COLO829 (cell line): ENCODE results near the gene PPP2R3B.
"Not testable (repeated sequence)": the region's sequence is repeated elsewhere in the genome, so short reads cannot be mapped to it uniquely, and the experiment has no call there.

ENCODE experiments used
- DNase-seq: peaks from one replicate; pipeline ENCODE4 v3.0.0; 2012; ENCODE audit warnings: low spot score

PPP2R3B gene

GRCh38 chrX:386768-387575, at the start of gene PPP2R3B:
TSS of gene PPP2R3B (minus strand) at chrX:386907. CDS start at chrX:386691, 216 bp downstream.
- DNase-seq = peak; percentile 99

- no peak for DNase-seq
Measured at GRCh38 chrX:435536-436122, 48.9 kb upstream of the PPP2R3B start.

- no peak for DNase-seq
Measured at GRCh38 chrX:434946-435345, 48.2 kb upstream of the PPP2R3B start.

GRCh38 chrX:433771-434170, 47.1 kb upstream of the PPP2R3B start:
- DNase-seq = no peak

GRCh38 chrX:432666-433065, 46.0 kb upstream of the PPP2R3B start:
- DNase-seq = not testable (repeated sequence)

GRCh38 chrX:431492-432111, 44.9 kb upstream of the PPP2R3B start:
- no peak for DNase-seq

- no peak for DNase-seq
Measured at GRCh38 chrX:431056-431455, 44.3 kb upstream of the PPP2R3B start.

- no peak for DNase-seq
Measured at GRCh38 chrX:429266-429825, 42.6 kb upstream of the PPP2R3B start.

- no peak for DNase-seq
Measured at GRCh38 chrX:427812-428725, 41.4 kb upstream of the PPP2R3B start.

GRCh38 chrX:426881-427280, 40.2 kb upstream of the PPP2R3B start:
- DNase-seq = no peak

GRCh38 chrX:425056-425455, 38.3 kb upstream of the PPP2R3B start:
- no peak for DNase-seq

GRCh38 chrX:421646-422391, 35.1 kb upstream of the PPP2R3B start:
- DNase-seq = no peak

GRCh38 chrX:420496-421223, 34.0 kb upstream of the PPP2R3B start:
- DNase-seq = no peak

GRCh38 chrX:418927-419729, 32.4 kb upstream of the PPP2R3B start:
- DNase-seq = no peak

GRCh38 chrX:415498-415897, 28.8 kb upstream of the PPP2R3B start:
- not testable (repeated sequence) for DNase-seq

- DNase-seq = no peak
Measured at GRCh38 chrX:413322-414201, 26.9 kb upstream of the PPP2R3B start.

- no peak for DNase-seq
Measured at GRCh38 chrX:410296-410695, 23.6 kb upstream of the PPP2R3B start.

GRCh38 chrX:405149-405548, 18.4 kb upstream of the PPP2R3B start:
- DNase-seq = no peak

GRCh38 chrX:404656-405055, 17.9 kb upstream of the PPP2R3B start:
- DNase-seq = peak; percentile 65
